Stimulated activated CD4-positive, alpha-beta T cell treated with anti-CD3 and anti-CD28 coated beads, Interleukin-12 subunit alpha, Interleukin-12 subunit beta, amount 100 ng/mL, for 24 hours (primary cell): ENCODE data around the gene PTPRU.

Source experiments
- DNase-seq, 2 experiments: peaks; one replicate each; pipeline ENCODE4 v3.0.0-alpha.2; 2020; ENCODE audit warnings: low read depth in 2 of 2

Gene PTPRU

DNA sequence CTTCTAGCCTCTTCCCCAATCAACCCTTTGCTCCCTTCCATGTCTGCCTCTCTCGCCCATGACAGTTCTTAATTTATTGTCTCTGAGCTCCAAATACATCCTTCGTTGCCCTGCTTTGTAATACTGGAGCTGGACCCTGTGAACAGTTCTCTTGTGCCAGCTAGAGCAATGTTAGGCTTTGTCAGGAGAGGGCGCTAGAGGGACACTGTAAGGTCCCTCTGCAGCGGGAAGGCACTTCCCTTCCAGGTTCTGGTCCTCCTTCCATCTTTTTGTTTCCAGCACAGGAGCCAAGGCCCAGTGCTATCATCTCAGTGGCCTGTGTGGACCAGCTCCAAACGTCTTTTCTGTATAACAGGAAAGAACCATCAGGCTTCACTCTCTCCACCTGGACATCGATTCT, 95.9 kb downstream of the PTPRU start:
- DNase-seq: no peak

DNA sequence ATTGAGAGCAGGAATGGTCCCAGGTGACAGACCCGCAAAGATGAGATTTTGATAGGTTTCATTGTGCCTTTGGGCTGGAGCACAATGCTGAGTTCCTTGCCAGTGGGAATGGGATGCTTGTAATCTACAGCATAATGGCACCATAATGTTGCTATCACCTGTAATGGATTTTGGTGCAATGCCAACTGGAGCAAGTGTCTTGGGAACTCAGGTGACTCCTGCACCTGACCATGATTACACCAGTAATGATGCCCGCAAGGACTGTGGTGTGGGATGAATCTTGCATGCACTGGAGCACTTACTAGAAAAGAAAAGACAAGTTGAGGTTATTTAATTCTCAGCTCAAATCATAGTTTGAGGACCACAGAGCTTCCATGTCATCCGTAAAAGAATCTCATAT, 96.7 kb downstream of the PTPRU start:
- no peak for DNase-seq

DNA sequence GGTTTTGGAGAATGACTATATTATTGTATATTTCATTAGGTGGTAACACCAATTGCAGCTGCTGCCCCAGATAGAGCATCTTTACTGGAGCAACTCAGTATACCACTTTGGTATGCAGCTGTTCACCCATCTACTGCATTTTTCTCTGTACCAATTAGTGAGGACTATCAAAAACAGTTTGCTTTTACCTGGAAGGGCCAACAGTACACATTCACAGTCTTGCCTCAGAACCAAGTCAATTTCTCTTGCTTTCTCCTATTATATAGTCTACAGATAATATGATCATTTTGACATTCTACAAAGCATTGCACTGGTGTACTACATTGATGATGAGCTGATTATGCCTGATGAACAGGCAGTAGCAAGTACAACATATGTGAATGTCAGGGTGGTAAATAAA, 99.3 kb downstream of the PTPRU start:
- DNase-seq: no peak

DNA sequence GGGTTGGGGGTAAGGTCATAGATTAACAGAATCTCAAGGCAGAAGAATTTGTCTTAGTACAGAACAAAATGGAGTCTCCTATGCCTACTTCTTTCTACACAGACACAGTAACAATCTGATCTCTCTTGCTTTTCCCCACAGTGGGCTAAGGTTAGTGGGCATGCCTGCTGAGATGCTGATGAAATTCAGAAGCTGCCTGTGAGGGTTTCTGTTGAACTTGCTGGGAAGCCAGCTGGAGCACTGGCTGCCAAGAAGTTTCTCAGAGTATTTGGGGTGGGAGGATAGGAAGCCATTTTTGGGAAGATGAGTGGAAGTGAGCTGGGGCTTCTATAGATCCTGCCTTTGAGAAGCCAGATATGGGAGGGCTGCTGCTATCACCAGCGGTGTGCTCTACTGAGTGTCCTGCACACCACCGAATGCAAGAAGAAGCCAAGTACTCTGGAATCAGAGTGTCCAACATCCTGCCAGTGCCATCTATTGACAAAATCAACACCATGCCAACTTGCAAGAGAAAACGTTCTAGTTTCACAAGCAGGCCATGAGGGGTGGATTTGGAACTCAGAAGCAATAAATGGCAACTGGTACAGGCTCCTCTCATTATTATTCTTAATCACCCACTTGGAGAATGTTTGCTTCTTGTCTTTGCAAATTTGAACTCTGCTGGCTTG, 102.7 kb downstream of the PTPRU start:
- DNase-seq: no peak

DNA sequence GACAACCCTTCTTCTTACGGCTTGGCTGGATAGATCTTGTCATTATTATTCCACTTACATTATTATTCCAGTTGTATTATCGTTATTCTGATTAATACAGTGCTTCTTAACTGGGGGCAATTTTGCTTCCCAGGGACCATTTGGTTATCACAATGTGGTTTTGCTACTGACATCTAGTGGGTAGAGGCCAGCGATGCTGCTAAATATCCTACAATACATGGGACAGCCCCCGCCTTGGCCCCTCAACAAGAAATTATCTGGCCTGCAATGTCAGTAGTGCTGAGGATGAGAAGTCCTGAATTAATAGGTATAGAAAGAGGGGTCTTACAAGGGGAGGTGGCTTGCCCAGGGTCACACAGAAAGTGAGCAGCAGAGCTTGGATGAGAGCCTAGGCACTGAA, 105.6 kb downstream of the PTPRU start:
- DNase-seq: no peak

DNA sequence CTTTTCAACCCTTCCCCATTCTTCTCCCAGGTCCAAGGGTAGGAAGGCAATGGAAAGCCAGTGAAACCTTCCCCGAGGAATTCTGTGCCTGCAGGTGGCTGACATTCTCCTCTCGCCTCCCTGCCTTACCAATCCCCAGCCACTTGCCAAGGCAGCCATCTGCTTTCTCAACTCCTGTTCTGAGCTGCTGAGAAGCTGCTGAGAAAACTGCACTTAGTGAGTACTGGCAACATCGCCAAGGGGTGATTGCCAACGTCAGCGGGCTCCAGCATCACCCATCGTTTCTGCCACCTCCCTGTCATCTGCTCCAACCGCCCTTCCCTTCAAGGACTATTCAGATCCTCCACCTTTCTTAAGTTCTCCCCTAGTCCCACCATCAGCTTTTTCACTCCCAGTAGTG, 106.0 kb downstream of the PTPRU start:
- DNase-seq: no peak

DNA sequence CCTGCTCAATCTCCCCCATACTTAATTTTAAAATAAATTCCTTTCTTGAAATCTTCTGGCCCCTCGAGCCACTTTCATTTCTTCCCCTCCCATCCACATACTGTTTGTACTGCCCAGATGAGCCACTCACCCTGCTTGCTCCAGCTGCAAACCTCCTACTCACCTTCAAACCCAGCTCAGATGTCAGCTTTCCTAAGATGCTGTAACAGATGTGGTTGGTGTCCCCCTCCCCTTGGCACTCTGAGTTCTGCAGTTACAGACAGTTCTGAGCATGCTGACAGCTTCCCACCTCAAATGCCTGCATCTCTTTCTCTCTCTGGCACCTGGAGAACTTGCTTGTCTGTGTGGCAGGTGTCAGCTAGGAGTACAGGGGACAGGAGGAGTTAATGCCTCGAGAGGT, 106.7 kb downstream of the PTPRU start:
- no peak for DNase-seq

DNA sequence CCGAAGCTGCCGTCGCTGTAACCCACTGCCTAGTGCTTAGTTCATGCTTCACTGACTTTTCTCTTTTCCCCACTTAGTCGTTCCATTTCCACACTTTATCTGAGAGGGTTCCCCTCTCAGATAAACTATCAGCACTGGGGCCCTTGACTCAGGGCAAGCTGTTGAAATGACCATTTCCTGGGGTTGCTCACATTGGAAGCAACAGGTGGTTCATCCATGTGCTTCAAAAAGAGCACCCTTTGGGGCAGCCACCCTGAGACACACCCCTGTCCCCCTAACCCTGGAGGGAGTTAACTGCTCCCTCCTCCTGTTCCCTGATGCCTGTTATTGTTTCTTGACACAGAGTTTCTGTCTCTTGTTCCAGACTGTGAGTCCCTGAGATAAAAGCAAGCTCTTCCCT, 107.2 kb downstream of the PTPRU start:
- no peak for DNase-seq

DNA sequence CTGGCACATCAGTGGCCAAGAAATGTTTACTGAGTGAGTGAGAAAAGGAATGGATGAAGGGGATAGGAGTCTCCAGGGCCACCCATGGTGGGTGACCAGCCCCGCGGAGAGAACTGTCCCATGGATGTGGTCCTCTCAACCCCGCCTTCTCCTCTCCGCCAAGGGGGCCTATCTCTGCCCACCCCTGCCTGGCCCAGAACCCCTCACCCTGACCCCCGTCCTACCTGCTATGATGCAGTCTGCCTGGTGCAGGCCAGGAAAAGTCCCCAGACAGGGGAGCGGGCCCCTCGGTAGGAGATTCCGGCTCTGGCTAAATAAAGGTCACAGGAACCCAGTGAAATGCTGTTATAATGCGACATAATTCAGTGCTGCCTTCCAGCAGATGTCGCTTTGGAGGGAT, 107.6 kb downstream of the PTPRU start:
- no peak for DNase-seq

DNA sequence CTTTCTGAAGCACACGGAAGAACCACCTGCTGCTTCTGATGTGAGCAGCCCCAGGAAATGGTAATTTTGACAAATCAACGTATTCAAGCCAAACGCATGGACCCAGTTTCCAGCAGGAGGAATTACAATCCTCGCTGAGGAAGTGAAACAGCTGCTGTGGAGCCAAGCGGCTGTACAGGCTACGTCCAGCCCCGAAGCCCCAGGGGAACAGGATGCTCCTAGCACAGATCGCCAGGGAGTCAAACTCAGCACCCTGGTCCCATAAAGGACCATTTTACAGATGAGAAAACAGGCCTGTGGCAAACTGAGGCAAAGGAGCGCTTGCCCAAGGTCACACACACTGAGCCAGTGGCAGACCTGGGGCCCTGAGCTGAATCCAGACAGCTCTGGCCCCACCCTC, 108.0 kb downstream of the PTPRU start:
- DNase-seq: no peak

DNA sequence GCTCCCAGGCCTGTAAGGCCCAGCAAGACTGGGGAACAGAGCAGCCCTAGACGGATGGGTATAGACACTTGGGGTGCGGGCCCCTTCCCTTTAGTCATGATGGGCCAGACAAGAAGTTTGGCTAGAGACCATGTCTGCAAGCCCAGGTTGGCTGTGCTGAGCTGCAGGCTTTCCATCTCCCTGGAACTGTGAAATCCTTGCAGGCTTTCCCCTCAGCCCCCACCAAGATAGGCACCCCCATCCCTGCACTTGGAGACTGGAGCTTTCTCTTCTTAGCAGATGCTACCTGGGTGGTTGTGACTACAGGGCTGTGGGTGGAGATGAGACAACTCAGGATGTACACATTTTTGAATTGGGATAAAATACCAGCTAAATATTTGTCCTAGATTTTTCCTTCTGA, 110.3 kb downstream of the PTPRU start:
- DNase-seq: no peak

DNA sequence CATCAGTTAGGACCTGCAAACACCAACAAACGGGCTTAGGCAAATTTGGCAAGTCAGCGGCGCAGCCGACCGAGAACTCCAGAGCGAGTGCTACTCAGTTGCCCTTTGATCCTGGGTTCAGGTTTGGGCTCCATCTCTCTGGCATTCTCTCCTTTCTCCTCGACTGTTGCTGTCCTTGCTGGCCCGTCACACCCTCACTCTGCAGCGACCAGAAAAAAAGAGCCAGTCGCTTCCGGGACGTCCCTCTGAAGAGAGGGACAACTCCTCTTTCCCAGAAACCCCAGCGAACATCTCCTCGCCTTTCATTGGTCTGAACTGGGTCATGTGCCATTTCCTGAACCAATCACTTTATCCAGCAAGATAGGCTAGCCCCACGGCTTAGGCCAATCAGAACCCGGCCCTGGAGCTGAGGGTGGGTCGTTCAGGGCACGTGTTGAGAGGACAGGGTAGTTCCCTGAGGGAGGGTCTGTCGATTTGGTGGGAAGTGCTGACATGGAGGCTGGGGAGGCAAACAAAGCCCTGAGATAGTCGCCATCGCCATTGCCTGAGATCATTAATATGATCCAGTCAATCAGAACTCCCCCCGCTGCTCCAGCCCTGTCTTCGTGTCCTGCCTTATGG, 113.7 kb downstream of the PTPRU start:
- no peak for DNase-seq

DNA sequence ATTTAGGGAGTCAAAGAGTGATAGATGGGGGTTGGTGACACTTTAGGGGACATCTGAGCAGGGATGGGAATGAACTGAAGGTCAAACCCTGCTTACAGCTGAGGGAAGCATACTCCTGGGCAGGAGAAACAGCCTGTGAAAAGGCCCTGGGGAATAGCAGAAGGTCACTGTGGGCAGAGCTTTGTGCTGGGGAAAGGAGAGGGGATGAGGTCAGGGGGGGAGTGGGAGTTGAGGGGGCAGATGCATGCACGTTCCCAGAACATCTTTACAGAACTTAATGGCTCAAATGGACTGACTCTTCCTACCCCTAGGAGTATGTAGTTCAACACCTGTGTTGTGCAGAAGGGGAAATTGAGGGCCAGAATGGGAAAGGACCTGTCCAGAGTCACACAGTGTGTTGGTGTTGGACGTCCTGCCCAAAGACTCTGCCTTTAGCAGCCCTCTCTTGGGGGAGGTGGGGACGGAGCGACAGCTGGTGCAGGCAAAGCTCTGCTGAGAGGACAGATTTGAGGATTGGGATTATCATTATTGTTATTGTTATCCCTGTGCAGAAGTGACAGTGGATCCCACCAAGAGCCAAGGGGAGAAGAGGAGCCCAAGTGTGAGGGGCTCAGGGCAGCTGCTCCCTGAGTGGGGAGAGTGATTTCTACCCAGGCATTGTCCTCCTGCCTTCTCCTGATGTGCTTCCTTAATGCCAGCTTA, 116.5 kb downstream of the PTPRU start:
- no peak for DNase-seq

DNA sequence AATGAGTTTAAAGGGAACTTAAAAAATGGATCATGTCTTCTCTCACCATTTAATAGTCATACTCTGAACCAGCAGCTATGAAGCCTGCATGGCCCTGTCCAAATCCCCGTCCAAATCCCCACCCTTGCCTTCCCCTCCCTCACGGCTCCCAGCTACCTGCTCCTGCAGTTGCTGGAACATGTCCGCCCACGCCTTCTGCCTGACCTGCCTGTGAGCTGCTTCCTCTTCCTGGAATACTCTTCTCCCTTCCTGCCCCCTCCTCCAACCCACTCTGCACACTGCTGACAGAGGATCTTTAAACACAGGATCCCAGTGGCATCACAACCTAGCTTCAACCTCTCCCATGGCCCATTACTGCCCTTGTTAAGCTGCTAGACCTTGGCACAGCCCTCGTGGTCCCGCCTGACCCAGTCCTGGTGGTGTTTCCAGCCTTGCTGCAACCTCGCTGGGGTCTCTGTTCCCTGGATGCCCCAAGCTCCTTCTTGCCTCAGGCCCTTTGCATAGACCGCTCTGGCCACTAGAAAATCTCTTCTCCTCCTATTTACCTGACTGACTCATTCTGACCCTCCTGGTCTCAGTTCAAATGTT, 118.3 kb downstream of the PTPRU start:
- DNase-seq: no peak

DNA sequence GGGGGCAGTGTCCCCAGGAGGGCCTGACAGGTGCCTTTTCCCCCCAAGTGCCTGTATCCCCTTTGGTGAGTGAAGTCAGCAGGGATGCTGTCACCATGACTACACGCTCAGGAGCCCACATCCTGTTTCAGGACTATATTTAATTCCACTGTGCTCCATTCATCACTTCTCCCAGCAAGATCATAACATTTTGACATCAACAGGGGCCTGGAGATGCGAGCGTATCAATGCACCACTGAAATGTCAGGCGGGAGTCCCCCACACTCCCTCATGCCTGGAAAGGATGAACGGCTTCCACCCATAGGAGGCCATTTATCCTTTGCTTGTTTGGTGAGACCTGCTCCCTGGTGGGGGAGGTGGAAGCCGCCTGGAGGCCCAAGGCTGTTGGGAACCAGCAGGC, 119.1 kb downstream of the PTPRU start:
- DNase-seq: no peak

DNA sequence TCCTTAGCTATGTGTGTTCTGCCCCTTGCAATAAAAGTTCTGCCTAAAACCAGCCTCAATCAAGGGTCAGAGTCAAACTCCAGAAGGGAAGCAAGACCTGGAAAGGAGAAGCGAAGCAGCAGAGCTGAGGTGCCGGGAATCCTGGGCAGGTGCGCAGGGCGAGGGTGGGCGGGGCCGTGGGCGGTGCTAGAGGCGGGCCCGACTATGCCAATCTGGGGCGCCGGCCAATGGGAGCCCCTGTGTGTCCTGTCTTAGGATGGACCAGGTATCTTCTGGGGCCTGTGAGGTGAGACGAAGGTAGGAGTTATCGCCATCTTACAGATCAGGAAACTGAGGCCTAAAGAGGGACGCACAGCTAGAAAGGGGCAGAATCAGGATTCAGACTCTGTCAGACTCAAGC, 120.3 kb downstream of the PTPRU start:
- no peak for DNase-seq

DNA sequence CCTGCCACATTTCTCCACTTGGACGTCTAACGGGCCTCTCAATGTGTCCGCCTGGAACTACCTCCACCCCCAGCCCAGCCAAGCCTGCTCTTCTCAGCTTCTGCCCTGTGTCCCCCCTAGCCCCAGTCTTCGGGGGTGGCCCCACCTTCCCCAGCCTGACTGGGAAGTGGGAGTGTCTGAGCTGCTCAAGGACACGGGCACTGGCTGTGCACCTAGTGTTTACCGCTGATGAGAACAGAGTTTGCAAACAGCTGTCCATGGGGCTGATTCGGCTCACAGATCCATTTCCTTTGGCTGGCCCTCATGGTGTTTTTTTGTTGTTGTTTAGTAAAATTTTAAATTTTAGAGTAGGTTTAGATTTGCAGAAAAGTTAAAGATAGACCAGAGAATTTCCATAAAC, 121.1 kb downstream of the PTPRU start:
- no peak for DNase-seq

DNA sequence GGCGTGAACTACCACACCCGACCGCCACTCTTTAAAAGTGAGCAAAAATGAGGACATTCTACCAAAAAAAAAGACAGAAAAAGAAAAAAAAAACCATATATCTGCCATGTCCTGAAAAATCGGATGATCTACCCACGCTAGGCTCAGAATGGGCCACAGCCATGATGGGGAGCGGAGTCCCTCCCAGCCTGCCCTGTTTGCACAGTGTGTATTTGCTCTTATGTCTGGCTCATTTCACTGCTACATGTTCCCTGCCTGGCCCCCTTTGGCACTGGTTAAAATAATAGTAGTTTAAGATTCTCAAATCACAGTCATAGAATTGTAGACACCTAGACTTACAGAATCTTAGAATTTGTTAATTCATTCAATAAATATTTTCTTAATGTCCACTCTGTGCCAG, 121.9 kb downstream of the PTPRU start:
- DNase-seq: no peak

DNA sequence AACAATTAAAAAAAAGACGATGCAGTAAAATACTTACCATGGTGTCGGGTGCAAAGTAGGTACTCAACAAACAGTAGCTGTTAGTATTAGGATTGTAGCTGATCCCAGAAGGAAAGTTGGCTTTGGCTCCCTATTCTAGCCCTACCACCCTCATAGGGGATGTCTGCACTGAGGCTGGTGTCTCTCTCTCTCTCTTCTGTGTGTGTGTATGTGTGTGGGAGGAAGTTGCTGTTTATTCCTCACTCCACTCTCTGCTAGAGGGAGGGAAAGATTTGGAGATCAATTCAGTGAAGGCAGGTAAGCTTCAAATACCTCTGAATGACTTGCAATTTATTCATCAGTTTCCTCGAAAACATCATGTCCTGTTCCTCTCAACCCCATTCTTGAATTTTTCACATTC, 124.4 kb downstream of the PTPRU start:
- no peak for DNase-seq

DNA sequence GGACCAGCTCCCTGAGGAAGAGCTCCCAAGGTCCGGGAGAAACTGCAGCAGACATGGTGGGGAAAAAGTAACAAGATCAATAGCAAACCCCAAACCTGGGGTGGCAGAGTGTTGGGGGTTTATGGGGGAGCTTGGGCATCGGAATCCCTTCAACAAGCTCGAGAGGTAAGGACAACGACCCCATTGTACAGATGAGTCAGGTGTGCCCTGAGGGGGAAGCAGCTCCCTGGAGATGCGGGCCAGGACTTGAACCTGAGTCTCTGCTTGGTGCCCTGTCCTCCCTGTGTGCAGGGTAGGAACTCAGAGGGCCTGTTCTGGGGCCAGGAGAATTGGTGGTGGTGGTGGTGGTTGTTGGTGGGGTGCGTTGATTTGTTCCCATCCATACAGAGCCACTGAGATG, 125.4 kb downstream of the PTPRU start:
- DNase-seq: no peak

DNA sequence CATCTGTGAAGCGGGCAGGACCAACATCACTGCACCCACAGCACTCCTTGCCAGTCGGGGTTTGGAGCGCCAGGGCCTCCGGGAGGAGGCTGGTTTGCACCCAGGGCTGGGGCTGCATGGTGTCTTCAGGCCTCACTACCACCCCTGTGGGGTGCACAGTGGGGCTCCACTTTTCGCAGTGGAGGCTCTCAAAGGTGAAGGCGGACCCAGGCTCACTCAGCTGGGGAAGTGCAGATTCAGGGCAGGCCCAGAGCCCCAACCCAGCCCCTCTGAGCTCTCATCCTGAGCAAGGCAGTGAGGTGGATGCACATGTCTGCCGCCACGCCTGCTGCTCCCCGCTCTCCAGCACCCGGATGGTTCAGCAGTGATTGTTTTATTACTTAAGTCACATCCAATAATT, 125.8 kb downstream of the PTPRU start:
- no peak for DNase-seq

DNA sequence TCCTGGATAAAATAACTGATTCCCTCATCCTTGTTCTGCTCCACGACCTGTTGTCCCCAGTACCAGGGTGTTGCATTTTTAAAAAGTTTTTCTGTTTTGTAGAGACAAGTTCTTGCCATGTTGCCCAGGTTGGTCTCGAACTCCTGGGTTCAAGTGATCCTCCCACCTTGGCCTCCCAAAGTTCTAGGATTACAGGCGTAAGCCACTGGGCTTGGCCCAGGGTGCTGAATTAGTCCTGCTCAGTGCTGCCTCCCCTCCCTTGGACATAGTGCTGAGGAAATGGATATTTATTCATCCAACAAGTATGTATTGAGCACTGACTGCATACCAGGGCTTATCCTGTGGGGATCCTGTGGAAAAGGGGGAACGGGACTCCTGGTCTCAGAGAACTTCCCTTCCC, 126.4 kb downstream of the PTPRU start:
- no peak for DNase-seq

DNA sequence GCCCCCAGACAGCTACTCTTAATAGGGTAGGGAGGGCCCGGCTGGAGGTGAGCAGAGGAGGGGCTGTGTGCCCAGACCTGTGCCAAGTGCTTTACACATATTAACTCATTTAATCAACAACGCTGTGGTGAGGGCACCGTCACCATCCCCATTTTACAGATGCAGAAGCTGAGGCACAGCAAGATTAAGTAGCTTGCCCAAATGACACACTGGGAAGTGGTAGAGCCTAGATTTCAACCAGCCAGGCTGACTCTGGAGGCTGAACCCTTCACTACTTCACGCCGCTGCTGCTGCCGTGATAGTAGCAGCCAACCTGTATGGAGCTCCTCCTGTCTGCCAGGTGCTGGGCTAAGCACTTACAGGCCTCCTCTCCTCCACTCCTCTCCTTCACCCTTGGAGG, 127.2 kb downstream of the PTPRU start:
- DNase-seq: no peak
